HEK293T (cell line): ENCODE measurements around the gene NFKBIA.

Experiments used
- ARNT ChIP-seq: fragments of 450-650 bp; IDR thresholded peaks from 2 replicates; pipeline ENCODE4 v1.6.1; 2017; ENCODE audit warnings: mild to moderate bottlenecking
- BHLHE40 ChIP-seq: fragments of 450-650 bp; IDR thresholded peaks from 2 replicates; pipeline ENCODE4 v1.6.1; 2016; ENCODE audit warnings: mild to moderate bottlenecking, moderate library complexity, borderline replicate concordance
- CTBP1 ChIP-seq: fragments of 450-650 bp; IDR thresholded peaks from 2 replicates; pipeline ENCODE4 v1.6.1; 2016; ENCODE audit warnings: borderline replicate concordance
- FOXA1 ChIP-seq: fragments of 450-650 bp; IDR thresholded peaks from 2 replicates; pipeline ENCODE4 v1.6.1; 2016; ENCODE audit warnings: mild to moderate bottlenecking
- FOXM1 ChIP-seq: fragments of 450-650 bp; IDR thresholded peaks from 2 replicates; pipeline ENCODE4 v1.6.1; 2017; ENCODE audit warnings: mild to moderate bottlenecking, borderline replicate concordance
- HDGF ChIP-seq: fragments of 450-650 bp; IDR thresholded peaks from 2 replicates; pipeline ENCODE4 v1.6.1; 2017; ENCODE audit warnings: antibody characterized with exemption, borderline replicate concordance
- LEF1 ChIP-seq: fragments of 450-650 bp; IDR thresholded peaks from 2 replicates; pipeline ENCODE4 v1.6.1; 2017; ENCODE audit warnings: mild to moderate bottlenecking, borderline replicate concordance
- NFRKB ChIP-seq: fragments of 450-650 bp; IDR thresholded peaks from 2 replicates; pipeline ENCODE4 v1.6.1; 2016; ENCODE audit warnings: mild to moderate bottlenecking, moderate library complexity
- SP1 ChIP-seq: fragments of 450-650 bp; IDR thresholded peaks from 2 replicates; pipeline ENCODE4 v1.6.1; 2017
- SUZ12 ChIP-seq: fragments of 450-650 bp; IDR thresholded peaks from 2 replicates; pipeline ENCODE4 v1.6.1; 2016; ENCODE audit warnings: mild to moderate bottlenecking
- TARDBP ChIP-seq: fragments of 450-650 bp; IDR thresholded peaks from 2 replicates; pipeline ENCODE4 v1.6.1; 2016
- ZNF384 ChIP-seq: fragments of 450-650 bp; IDR thresholded peaks from 2 replicates; pipeline ENCODE4 v1.6.1; 2016
- TF ChIP-seq, protein P1 (sequence below): fragments of 450-650 bp; IDR thresholded peaks from 2 replicates; pipeline ENCODE4 v1.6.1; 2016

DNA sequence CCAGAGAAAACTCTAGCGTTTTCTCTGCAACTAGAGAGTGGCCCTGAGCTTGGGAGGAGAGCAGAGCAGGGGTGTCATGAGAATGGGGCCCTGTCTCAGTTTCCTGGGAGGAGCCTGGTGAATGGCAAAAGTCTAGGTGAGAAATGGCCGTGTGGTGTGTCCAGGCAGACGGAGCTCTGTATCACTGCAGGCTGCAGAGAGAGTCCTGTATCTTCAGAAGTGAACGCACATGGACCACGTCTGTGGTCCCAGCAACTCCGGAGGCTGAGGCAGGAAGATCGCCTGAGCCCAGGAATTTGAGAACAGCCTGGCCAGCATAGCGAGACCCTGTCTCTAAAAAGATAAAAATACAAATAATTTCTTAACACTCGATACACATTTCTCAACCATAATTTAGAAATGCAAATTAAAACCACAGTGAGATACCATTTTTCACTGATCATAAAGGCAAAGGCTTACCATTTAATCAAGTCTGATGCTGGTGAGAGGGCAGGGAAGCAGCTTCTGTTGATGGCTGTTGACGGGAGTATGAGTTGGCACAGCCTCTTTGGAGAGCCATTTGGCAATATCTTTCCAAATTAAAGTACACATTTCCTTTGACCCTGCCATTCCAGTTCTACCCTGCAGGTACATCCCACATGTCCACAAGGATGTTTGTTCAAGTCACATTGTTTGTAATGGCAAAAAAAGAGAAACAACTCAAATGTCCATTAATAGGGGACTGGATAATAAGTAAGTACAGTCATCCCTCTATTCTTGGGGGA, 51.0 kb downstream of the NFKBIA start:
- no peak for TF ChIP-seq SP1
- TF ChIP-seq BHLHE40 = no peak
- no peak for TF ChIP-seq FOXM1
- TF ChIP-seq ZNF384 = no peak
- TF ChIP-seq, protein P1, sequence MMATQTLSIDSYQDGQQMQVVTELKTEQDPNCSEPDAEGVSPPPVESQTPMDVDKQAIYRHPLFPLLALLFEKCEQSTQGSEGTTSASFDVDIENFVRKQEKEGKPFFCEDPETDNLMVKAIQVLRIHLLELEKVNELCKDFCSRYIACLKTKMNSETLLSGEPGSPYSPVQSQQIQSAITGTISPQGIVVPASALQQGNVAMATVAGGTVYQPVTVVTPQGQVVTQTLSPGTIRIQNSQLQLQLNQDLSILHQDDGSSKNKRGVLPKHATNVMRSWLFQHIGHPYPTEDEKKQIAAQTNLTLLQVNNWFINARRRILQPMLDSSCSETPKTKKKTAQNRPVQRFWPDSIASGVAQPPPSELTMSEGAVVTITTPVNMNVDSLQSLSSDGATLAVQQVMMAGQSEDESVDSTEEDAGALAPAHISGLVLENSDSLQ = no peak
- TF ChIP-seq NFRKB = no peak
- no peak for TF ChIP-seq HDGF
- TF ChIP-seq TARDBP = no peak
- no peak for TF ChIP-seq CTBP1
- no peak for TF ChIP-seq LEF1
- TF ChIP-seq FOXA1 = no peak
- no peak for TF ChIP-seq SUZ12
- no peak for TF ChIP-seq ARNT
